GM12864 (cell line): ENCODE measurements around the gene DRC7.
A peak's percentile ranks its signal among the peaks of the same experiment; 100 is the strongest.

Source experiments
- DNase-seq: peaks from one replicate; pipeline ENCODE4 v3.0.0-alpha.2; 2011; ENCODE audit warnings: low read depth
- H3K4me3 ChIP-seq: 2 replicates; pipeline ENCODE4 v1.5.1; 2011; ENCODE audit warnings: mild to moderate bottlenecking, low read depth, low read length, control low read depth
- CTCF ChIP-seq: IDR thresholded peaks from 2 replicates; pipeline ENCODE4 v1.5.1; 2011; ENCODE audit warnings: low read depth, mild to moderate bottlenecking, moderate library complexity, low read length, control low read depth, inconsistent platforms; ENCODE audit errors: missing control alignments

The DRC7 gene

GRCh38 chr16:57648581-57649442 lies 45.8 kb upstream of the DRC7 start:
- DNase-seq, result peak; percentile 39
- no peak overlapping the region for H3K4me3 ChIP-seq
- TF ChIP-seq CTCF, result peak; percentile 100

- TF ChIP-seq CTCF, result no peak
- no peak overlapping the region for H3K4me3 ChIP-seq
- no peak for DNase-seq
Observed at GRCh38 chr16:57649443-57649751, 45.2 kb upstream of the DRC7 start.

- TF ChIP-seq CTCF, result no peak
- no peak overlapping the region for H3K4me3 ChIP-seq
- no peak for DNase-seq
Observed at GRCh38 chr16:57649846-57650245, 44.8 kb upstream of the DRC7 start.

- TF ChIP-seq CTCF, result no peak
Observed at GRCh38 chr16:57651344-57652333, 43.0 kb upstream of the DRC7 start.

GRCh38 chr16:57652695-57653471 lies 41.7 kb upstream of the DRC7 start:
- no peak for TF ChIP-seq CTCF
- DNase-seq, result no peak

More at GRCh38 chr16:57651344-57652333, 43.0 kb upstream of the DRC7 start:
- no peak overlapping the region for H3K4me3 ChIP-seq
- no peak for DNase-seq

GRCh38 chr16:57653936-57654335 lies 40.7 kb upstream of the DRC7 start:
- no peak overlapping the region for H3K4me3 ChIP-seq
- no peak for TF ChIP-seq CTCF
- no peak for DNase-seq

More at GRCh38 chr16:57652695-57653471, 41.7 kb upstream of the DRC7 start:
- H3K4me3 ChIP-seq, result no peak overlapping the region
